Glomerular visceral epithelial cell (primary cell): Measurements from ENCODE around the gene CACNG3.

Experiments used
- DNase-seq: peaks from one replicate; pipeline ENCODE4 v3.0.0-alpha.2; 2016; ENCODE audit errors: extremely low spot score

The CACNG3 gene

GRCh38 chr16:24396350-24397271 is 140.5 kb downstream of the CACNG3 start:
- no peak for DNase-seq

GRCh38 chr16:24409045-24409444 is 152.9 kb downstream of the CACNG3 start:
- DNase-seq = no peak
